Activated CD8-positive, alpha-beta memory T cell treated with anti-CD3 and anti-CD28 coated beads, Interleukin-2, amount 10 ng/mL, durations not matched to agents 7 days and 5 days (primary cell): ENCODE measurements around the gene NCKAP5. TPM values are rescaled to one million over a fixed set of nuclear protein-coding genes. Genes with fewer than 3 reads are reported as not detected.

Source experiments
- ATAC-seq: fragments of 150-1000 bp; cut with Tn5 transposase; one replicate; pipeline ENCODE4 v1.10.0; 2021; ENCODE audit warnings: moderate library complexity
- CTCF ChIA-PET: fragments of 350-600 bp; sonication (Branson Sonifier 250); formaldehyde crosslinking; loops from one replicate; lab custom pipeline; 2021; ENCODE audit warnings: antibody characterized with exemption; lab: Charles Lee
- DNase-seq: peaks from one replicate; pipeline ENCODE4 v3.0.0-alpha.2; 2020
- H3K27ac Mint-ChIP-seq: one replicate; pipeline ENCODE4 v1.8.0; 2021; ENCODE audit warnings: mild to moderate bottlenecking, mixed read lengths
- H3K27me3 Mint-ChIP-seq: one replicate; pipeline ENCODE4 v1.8.0; 2021; ENCODE audit warnings: mixed read lengths
- H3K36me3 Mint-ChIP-seq: one replicate; pipeline ENCODE4 v1.8.0; 2021; ENCODE audit warnings: mild to moderate bottlenecking, mixed read lengths
- H3K4me1 Mint-ChIP-seq: one replicate; pipeline ENCODE4 v1.8.0; 2021; ENCODE audit warnings: mixed read lengths
- H3K4me3 Mint-ChIP-seq: one replicate; pipeline ENCODE4 v1.8.0; 2021; ENCODE audit warnings: mild to moderate bottlenecking, moderate library complexity, mixed read lengths
- H3K9me3 Mint-ChIP-seq: one replicate; pipeline ENCODE4 v1.8.0; 2022; ENCODE audit warnings: low read depth, mixed read lengths
- total RNA-seq, 2 experiments: library from RNA; stranded (reverse); gene quantifications; one replicate each; pipeline ENCODE4 v1.2.3, GENCODE V29; 2021

NCKAP5 gene
- total RNA-seq, 2 experiments from 2014 or later, result not detected

DNA sequence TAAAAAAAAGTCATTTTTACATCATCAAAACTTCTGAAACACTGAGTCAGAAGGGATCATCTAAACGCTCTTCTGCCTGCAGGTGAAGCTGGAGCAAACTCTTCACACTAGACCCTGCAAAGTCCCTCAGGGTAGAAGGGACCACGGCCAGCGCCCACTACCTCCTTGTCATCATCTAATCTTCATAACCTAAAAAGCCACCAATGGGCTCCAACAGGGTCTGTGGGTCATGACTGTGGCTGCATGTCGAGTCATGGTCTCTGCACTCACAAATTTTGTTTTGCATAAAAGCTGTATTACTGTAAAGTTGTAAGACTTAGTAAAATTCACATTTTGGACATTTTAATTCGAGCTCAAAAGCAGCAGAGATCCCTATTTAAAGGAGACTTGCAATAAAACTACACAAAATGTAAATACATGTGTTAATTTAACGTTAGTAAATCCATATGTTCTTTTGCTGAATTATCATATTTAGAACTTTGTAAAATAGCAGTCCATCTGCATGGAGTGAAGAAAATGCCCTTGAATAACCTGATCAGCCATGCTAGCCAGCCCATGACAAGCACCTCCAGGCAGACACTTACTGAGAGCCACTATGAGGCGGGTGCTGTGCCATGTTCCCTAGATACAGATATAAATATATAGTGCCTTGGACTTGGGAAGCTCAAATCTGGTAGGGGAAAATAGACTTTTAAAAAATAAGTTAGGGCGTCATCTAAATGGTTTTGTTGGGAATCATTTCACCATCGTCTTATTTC is 461.0 kb downstream of the NCKAP5 start:
- Mint-ChIP-seq H3K36me3 (no peaks in the 10 kb centered on the region), H3K27me3 (no peaks in the 10 kb centered on the region), H3K9me3 (no peaks in the 10 kb centered on the region), H3K4me1 (no peaks in the 10 kb centered on the region), H3K27ac (no peak overlapping the region), H3K4me3 (no peak overlapping the region)
- ATAC-seq (no peak), DNase-seq (no peak)
- CTCF ChIA-PET, result no interaction called here

DNA sequence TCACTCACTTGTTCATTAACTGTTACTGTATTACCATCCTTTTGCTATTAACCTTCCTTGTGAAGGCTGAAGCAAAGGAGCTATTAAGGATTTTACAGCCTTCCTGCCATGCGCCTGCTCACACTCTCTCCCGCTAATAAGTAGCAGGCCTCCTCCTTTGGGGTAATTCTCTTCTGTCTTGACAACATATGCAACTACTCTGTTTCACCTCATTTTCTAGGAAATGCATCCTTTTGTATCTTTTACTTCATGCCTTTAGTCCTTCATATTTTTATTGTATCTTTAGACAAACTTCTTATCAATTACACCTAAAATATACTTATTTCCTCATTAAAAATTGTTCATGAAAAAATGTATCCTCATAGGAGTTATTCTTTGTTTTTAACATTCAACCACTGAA is 463.4 kb downstream of the NCKAP5 start:
- H3K36me3 Mint-ChIP-seq, result no peaks in the 10 kb centered on the region
- H3K27ac Mint-ChIP-seq, result no peak overlapping the region
- DNase-seq, result no peak
- H3K4me3 Mint-ChIP-seq, result no peak overlapping the region
- ATAC-seq, result no peak
- CTCF ChIA-PET, result no interaction called here
- H3K4me1 Mint-ChIP-seq, result no peaks in the 10 kb centered on the region
- H3K9me3 Mint-ChIP-seq, result no peaks in the 10 kb centered on the region
- H3K27me3 Mint-ChIP-seq, result no peaks in the 10 kb centered on the region

DNA sequence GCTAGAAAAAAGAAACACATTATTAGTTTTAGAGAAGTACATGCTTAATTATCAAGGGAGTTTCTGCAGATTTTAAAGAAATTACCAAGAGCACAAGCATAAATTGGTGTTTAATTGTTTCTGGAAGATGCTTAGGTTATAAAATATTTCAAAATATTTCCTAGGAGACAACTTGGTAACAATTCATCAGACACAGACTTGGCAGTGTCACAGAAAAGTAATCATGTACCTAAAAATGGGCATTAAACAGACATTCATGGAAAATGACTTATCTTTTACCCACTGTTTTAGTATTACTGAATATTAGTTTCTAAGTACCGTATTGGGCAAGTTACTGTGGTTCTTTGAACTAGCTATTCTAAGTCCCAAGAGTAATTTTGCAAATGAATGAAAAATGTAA is 469.5 kb downstream of the NCKAP5 start:
- Mint-ChIP-seq H3K36me3 (no peaks in the 10 kb centered on the region), H3K27me3 (no peaks in the 10 kb centered on the region)
- no peak for DNase-seq

DNA sequence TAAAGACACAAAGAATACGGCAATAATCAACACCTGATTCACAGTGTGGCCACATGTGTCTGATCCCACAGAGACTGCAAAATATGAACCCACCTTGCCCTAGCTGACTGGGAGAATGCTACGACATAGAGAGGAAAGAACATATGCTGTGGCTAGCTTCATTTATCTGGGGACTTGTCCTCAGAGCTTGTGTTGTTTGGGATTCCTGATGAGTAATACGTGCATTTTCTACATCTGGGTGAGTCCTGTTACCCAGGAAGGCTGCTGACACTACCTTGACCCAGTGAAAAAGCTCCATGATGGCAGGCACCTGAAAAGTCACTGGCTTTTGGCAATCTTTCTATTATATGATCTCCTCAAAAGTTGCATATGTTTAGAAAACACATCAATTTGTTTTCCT is 470.6 kb downstream of the NCKAP5 start:
- DNase-seq (no peak), ATAC-seq (no peak)
- H3K4me1 Mint-ChIP-seq, result no peaks in the 10 kb centered on the region
- H3K9me3 Mint-ChIP-seq, result no peaks in the 10 kb centered on the region
- no peaks in the 10 kb centered on the region for H3K27me3 Mint-ChIP-seq
- CTCF ChIA-PET, result no interaction called here
- no peaks in the 10 kb centered on the region for H3K36me3 Mint-ChIP-seq
- H3K4me3 Mint-ChIP-seq, result no peak overlapping the region
- H3K27ac Mint-ChIP-seq, result no peak overlapping the region

More for the DNA sequence above, 469.5 kb downstream of the NCKAP5 start:
- CTCF ChIA-PET, result no interaction called here
- Mint-ChIP-seq H3K27ac (no peak overlapping the region), H3K4me1 (no peaks in the 10 kb centered on the region), H3K4me3 (no peak overlapping the region), H3K9me3 (no peaks in the 10 kb centered on the region)
- ATAC-seq, result no peak

DNA sequence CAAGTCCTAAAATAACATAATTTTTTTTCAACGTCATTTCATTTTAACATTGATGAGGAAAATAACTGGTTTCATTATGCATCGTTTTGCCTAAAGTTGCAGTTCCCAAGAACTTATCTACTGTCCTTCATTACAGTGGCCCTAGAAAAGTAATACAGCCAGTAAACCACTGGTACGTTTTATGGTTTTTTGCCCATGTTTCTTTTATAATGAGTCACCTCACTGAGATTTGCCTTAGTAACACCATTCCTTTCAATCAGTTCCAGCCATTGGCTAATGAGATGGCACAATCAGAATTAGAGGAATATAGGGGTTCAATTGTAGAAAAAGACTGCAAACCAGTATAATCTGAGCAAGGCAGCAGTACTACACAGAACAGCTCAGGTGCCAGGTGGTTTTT is 475.7 kb downstream of the NCKAP5 start:
- ATAC-seq (no peak), DNase-seq (no peak)
- Mint-ChIP-seq H3K9me3 (peaks cover 2% of the 10 kb centered on the region), H3K27me3 (no peaks in the 10 kb centered on the region), H3K27ac (no peak overlapping the region), H3K36me3 (no peaks in the 10 kb centered on the region), H3K4me1 (no peaks in the 10 kb centered on the region), H3K4me3 (no peak overlapping the region)
- CTCF ChIA-PET, result no interaction called here

DNA sequence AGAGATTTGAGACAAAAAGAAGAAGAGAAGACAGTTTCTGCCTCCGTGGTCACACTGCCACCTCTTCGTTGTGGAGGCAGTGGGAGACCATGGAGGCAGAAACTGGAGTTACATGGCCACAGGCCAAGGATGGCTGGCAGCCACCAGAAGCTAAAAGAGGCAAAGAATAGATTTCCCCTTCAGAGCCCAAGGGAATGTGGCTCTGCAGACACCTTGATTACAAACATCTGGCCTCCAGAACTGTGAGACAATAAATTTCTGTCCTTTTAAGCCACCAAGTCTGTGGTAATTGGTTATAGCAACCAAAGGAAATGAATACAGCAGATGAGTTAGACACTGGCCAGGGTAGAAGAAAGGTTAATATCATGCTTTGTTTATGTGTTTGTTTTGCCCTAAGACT is 477.9 kb downstream of the NCKAP5 start:
- H3K9me3 Mint-ChIP-seq, result peaks cover 2% of the 10 kb centered on the region
- H3K4me1 Mint-ChIP-seq, result no peaks in the 10 kb centered on the region
- no peak overlapping the region for H3K4me3 Mint-ChIP-seq
- CTCF ChIA-PET, result no interaction called here
- H3K27me3 Mint-ChIP-seq, result no peaks in the 10 kb centered on the region
- H3K36me3 Mint-ChIP-seq, result no peaks in the 10 kb centered on the region
- DNase-seq, result no peak
- no peak for ATAC-seq
- no peak overlapping the region for H3K27ac Mint-ChIP-seq

DNA sequence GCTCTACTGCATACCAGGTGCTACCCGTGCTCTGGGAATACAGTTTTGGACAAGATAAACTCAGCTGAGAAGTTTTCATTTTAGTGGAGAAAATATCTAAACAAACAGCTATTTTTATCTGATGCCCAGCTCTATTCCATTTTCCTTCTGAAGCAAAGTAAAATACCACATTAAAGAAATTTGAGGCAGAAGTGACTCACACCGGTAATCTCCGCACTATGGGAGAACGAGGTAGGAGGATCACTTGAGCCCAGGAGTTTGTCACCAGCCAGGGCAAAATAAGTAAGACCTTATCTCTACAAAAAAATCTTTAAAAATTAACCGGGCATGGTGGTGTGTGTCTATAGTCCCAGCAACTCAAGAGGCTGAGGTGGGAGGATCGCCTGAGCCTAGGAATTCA is 482.1 kb downstream of the NCKAP5 start:
- Mint-ChIP-seq H3K4me3 (no peak overlapping the region), H3K9me3 (peaks cover 3% of the 10 kb centered on the region), H3K4me1 (no peaks in the 10 kb centered on the region), H3K27me3 (no peaks in the 10 kb centered on the region), H3K36me3 (no peaks in the 10 kb centered on the region), H3K27ac (no peak overlapping the region)
- CTCF ChIA-PET, result no interaction called here
- DNase-seq (no peak), ATAC-seq (no peak)

DNA sequence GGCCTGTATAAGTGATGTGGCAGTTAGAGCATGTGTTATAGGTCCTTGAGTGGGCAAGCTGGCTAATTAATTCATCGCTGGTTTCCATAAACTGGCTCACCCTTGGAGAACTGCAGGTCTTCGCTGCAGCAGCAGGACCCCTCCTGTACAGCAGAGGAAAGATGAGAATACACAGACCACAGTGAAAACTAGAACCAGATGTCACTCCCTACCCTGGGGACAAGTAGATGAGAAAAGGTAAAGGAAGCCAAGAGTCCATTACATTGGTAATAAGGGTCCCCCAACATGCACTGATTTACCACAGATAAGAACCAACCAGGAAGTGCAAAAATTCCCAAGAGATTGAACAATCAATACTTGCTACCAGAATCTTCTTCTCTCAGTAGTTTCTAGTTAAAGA is 482.6 kb downstream of the NCKAP5 start:
- ATAC-seq (no peak), DNase-seq (no peak)
- Mint-ChIP-seq H3K4me1 (no peaks in the 10 kb centered on the region), H3K36me3 (no peaks in the 10 kb centered on the region), H3K27me3 (no peaks in the 10 kb centered on the region), H3K9me3 (peaks cover 2% of the 10 kb centered on the region), H3K27ac (no peak overlapping the region), H3K4me3 (no peak overlapping the region)
- CTCF ChIA-PET, result no interaction called here

DNA sequence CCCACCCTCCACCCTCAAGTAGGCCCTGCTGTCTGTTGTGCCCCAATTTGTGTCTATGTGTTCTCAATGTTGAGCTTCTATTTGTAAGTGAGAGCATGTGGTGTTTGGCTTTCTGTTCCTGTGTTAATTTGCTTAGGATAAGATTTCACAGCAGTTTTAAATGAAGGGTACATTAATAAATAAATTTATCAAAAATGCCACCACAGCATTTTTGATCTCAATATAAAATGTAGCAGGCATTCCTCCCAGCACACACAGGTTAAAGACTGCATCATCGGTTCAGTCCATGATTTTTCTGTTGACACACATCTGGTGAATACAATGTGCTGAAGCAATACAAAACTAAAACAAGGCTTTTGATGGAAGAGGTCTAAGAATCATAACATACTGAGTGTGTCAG is 486.2 kb downstream of the NCKAP5 start:
- CTCF ChIA-PET, result no interaction called here
- DNase-seq, result no peak
- H3K4me1 Mint-ChIP-seq, result no peaks in the 10 kb centered on the region
- ATAC-seq, result no peak
- no peak overlapping the region for H3K27ac Mint-ChIP-seq
- no peaks in the 10 kb centered on the region for H3K36me3 Mint-ChIP-seq
- H3K9me3 Mint-ChIP-seq, result peaks cover 2% of the 10 kb centered on the region
- H3K27me3 Mint-ChIP-seq, result no peaks in the 10 kb centered on the region
- no peak overlapping the region for H3K4me3 Mint-ChIP-seq

DNA sequence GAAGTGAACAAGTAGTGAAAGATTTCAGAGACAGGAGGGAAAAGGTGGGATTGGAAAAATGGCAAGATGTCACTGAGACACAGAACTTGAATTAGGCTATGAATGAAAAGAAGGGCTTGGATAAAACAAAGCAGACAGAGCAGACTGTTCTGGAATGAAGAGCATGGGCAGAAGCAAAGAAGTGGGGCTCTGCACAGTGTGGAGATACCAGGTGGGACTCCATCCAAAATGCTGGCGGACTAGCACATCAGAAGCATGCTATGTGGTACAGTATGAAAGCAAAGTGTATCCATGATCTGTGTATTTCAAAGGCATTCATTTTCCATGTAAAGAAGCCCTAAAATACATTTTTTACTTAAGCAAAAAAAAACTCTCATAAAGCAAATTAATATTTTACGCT is 487.4 kb downstream of the NCKAP5 start:
- Mint-ChIP-seq H3K9me3 (peaks cover 2% of the 10 kb centered on the region), H3K27ac (no peak overlapping the region), H3K27me3 (no peaks in the 10 kb centered on the region), H3K4me1 (no peaks in the 10 kb centered on the region), H3K36me3 (no peaks in the 10 kb centered on the region), H3K4me3 (no peak overlapping the region)
- CTCF ChIA-PET, result no interaction called here
- DNase-seq (no peak), ATAC-seq (no peak)

DNA sequence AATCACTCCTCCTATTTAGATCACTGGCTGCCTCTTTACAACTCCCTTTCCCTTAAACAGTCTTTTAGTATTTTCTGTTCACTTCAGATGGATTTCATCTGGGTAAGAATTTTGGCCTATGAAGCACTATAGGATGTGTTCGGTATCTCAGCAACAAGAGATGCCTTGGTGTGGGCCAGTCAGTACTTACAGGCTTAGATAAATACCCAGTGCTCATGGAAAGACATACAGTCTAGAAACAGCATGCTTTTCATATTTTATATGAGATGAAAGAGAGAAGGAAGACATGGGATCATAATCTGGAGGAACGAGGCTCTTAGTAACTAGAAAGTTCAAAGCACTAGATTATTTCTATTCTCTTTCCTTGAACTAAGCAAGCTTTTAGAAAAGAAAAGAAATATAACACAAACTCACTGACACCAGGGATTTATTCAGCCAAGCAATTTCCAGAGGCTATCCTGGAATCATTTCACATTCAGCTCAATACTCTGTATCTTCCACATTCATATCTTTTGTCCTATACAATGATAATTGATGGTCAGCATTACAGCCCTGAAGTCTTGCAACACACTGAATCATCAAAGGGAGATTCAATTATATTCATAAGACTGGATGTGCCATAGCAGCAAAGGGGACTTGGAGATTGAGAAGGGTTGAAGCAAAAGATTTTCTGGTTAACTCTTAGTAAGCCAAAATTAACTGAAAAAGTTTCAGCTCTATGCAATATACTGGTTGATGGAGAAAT is 489.4 kb downstream of the NCKAP5 start:
- peaks cover 4% of the 10 kb centered on the region for H3K9me3 Mint-ChIP-seq
- no peak for DNase-seq
- CTCF ChIA-PET, result no interaction called here
- no peak overlapping the region for H3K4me3 Mint-ChIP-seq
- no peaks in the 10 kb centered on the region for H3K27me3 Mint-ChIP-seq
- no peak for ATAC-seq
- H3K36me3 Mint-ChIP-seq, result no peaks in the 10 kb centered on the region
- H3K4me1 Mint-ChIP-seq, result no peaks in the 10 kb centered on the region
- no peak overlapping the region for H3K27ac Mint-ChIP-seq

DNA sequence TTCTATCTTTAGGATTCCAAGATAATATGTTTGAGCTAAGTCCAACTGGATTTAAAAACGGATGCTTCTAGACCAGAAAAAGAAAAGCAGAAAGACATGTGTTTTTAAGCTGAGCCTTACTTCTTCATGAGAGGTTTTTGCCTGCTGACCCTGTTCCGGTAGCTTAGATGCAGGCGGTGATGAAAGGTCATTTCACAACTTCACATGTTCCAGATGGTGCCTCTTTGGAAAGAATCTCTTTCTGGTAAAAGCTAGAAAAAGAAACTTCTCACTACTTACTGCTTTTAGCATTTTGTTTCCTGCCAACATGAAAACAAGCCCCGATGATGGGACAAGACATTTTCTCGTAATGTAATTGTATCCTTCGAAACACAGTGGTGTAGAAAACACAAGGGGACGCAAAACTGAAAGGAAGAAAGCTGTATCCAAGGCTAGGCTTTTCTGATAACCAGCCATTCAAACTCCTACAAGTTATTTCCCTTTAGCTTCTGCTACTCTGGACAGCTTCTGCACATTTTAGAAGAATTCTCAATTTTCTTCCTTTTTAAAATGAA is 490.9 kb downstream of the NCKAP5 start:
- Mint-ChIP-seq H3K4me3 (no peak overlapping the region), H3K27me3 (no peaks in the 10 kb centered on the region), H3K4me1 (no peaks in the 10 kb centered on the region), H3K9me3 (peaks cover 4% of the 10 kb centered on the region), H3K27ac (no peak overlapping the region), H3K36me3 (no peaks in the 10 kb centered on the region)
- ATAC-seq (no peak), DNase-seq (no peak)
- CTCF ChIA-PET, result no interaction called here

DNA sequence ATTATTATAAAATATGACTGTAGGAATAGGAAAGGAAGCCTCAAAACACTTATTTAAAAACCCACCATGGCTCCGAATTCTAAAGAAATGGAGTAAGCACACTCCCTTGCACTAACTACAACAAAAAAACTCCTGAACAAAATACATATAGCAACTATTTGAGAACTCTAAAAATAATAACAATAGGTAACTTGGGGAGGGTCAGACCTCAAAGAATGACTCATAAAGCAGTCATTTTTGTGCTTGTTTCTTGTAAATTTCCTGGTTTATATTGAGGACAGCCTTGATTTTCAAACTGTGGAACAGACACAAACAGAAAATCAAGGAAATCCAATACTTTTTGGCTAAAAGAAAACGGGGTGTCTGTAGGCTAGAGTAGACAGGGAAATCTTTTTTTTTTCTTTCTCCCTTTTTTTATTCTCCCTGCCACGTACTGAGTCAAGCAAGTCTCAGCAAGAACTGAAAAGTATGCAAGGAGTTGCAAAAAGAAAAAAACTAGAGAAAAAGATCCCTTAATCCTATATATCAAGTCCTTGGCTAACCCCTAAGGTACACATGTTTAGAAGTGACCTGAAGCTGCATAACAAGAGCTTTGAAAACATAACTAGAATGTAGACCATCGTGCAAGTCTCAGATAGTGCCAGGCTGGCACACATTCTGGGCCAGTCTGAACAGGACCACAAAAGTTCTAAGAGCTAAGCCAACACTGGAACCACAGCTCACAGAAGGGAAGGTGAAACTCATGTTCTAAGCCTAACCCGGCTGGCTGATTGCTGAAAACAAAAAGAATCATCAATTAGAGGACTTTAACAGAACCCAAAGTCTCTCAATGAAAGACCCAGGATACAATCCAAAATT is 495.2 kb downstream of the NCKAP5 start:
- no peaks in the 10 kb centered on the region for H3K27me3 Mint-ChIP-seq
- no peak overlapping the region for H3K4me3 Mint-ChIP-seq
- DNase-seq (no peak), ATAC-seq (no peak)
- CTCF ChIA-PET, result no interaction called here
- H3K4me1 Mint-ChIP-seq, result no peaks in the 10 kb centered on the region
- peaks cover 9% of the 10 kb centered on the region for H3K9me3 Mint-ChIP-seq
- H3K27ac Mint-ChIP-seq, result no peak overlapping the region
- no peaks in the 10 kb centered on the region for H3K36me3 Mint-ChIP-seq
